Measurements from ENCODE around the gene CHID1. TPM values are rescaled to one million over a fixed set of nuclear protein-coding genes. Genes with fewer than 3 reads are reported as not detected.

Gene CHID1
- total RNA-seq, 1 donor from 2014 or later = 69.4 TPM

DNA sequence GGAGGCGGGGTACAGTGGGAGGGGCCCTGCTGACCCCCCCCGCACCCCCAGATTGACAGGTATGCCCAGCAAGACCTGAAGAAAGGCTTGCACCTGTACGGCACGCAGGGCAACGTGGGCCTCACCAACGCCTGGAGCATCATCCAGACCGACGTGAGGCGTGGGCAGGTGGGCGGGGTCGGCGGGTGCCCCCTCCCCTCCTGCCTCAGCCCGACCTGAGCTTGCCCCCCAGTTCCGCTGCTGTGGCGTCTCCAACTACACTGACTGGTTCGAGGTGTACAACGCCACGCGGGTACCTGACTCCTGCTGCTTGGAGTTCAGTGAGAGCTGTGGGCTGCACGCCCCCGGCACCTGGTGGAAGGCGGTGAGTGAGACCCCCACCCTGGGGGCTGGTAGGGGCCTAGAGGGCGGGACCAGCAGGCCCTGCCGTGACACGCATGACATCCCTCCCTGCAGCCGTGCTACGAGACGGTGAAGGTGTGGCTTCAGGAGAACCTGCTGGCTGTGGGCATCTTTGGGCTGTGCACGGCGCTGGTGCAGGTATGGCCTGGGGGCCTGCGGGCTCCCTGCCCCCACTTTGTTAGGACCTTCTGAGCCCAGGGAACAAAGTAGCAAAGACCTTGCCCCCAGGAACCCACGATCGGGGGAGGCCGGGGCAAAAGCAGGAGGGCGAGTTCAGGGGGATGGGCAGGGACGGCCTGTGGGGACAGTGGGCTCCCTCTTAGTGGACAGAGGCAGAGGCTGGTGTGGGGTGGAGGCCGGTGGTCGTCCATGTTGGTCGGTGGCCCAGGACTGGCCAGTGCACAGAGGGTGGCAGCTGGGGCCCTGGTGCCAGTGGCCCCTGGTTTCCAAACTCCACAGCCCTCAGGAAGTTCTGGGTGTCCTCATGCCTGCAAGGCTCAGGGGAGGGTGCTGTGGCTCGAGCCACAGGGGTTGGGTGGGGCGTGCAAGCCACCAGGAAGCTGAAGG is 44.9 kb downstream of the CHID1 start:
- no peak for TF ChIP-seq CTCF (IDR thresholded peaks at IDR 0.05)
- no peaks in the 10 kb centered on the region for H3K9me3 ChIP-seq
- H3K4me3 ChIP-seq = no peak overlapping the region
- no peak for DNase-seq (ENCODE audit: low spot score in 2 of 2)
- H3K4me1 ChIP-seq = no peaks in the 10 kb centered on the region
- H3K27ac ChIP-seq = no peak overlapping the region
- peaks cover 37 to 46% of the 10 kb centered on the region in 2 donors for H3K36me3 ChIP-seq
- H3K27me3 ChIP-seq = no peaks in the 10 kb centered on the region
- intact Hi-C loops (cut with DNase I) = no loop called here

GRCh38 chr11:864898-865297 is 45.7 kb downstream of the CHID1 start:
- Histone ChIP-seq H3K27ac (no peak overlapping the region), H3K36me3 (peaks cover 34 to 46% of the 10 kb centered on the region in 2 donors), H3K9me3 (no peaks in the 10 kb centered on the region), H3K4me1 (no peaks in the 10 kb centered on the region), H3K27me3 (no peaks in the 10 kb centered on the region), H3K4me3 (no peak overlapping the region)
- intact Hi-C loops (cut with DNase I) = no loop called here
- no peak for TF ChIP-seq CTCF (IDR thresholded peaks at IDR 0.05)
- DNase-seq (ENCODE audit: low spot score in 2 of 2) = no peak

- no peak for TF ChIP-seq CTCF (IDR thresholded peaks at IDR 0.05)
- no peak for DNase-seq (ENCODE audit: low spot score in 2 of 2)
- H3K9me3 ChIP-seq = no peaks in the 10 kb centered on the region
- no peaks in the 10 kb centered on the region for H3K27me3 ChIP-seq
- no peak overlapping the region for H3K4me3 ChIP-seq
- intact Hi-C loops (cut with DNase I) = no loop called here
- H3K27ac ChIP-seq = no peak overlapping the region
- H3K36me3 ChIP-seq = peaks cover 34 to 43% of the 10 kb centered on the region in 2 donors
- peaks cover 0 to 6% of the 10 kb centered on the region in 2 donors for H3K4me1 ChIP-seq
Measured at GRCh38 chr11:863910-864827, 46.4 kb downstream of the CHID1 start.

- peaks cover 32 to 43% of the 10 kb centered on the region in 2 donors for H3K36me3 ChIP-seq
- no peak overlapping the region for H3K27ac ChIP-seq
- TF ChIP-seq CTCF (IDR thresholded peaks at IDR 0.05) = no peak
- H3K27me3 ChIP-seq = no peaks in the 10 kb centered on the region
- intact Hi-C loops (cut with DNase I) = no loop called here
- H3K4me3 ChIP-seq = no peak overlapping the region
- H3K9me3 ChIP-seq = no peaks in the 10 kb centered on the region
- no peak for DNase-seq (ENCODE audit: low spot score in 2 of 2)
- H3K4me1 ChIP-seq = peaks cover 0 to 6% of the 10 kb centered on the region in 2 donors
Measured at GRCh38 chr11:863023-863909, 47.3 kb downstream of the CHID1 start.

DNA sequence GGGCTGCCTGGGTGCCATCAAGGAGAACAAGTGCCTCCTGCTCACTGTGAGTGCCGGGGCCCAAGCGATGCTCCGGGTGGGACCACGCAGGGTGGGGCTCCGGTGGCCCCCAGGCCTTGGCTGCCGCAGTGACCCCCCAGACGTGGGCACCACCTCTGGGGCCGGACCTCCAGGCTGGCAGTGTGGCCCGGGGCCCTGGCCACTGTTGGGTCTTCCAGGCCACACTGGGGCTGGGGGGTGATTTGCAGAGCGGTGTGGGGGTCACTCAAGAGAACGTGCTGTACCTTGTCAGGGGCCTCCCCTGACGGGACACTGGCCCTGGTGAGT is 48.0 kb downstream of the CHID1 start:
- H3K9me3 ChIP-seq = no peaks in the 10 kb centered on the region
- DNase-seq (ENCODE audit: low spot score in 2 of 2) = no peak
- no peaks in the 10 kb centered on the region for H3K27me3 ChIP-seq
- peaks cover 0 to 6% of the 10 kb centered on the region in 2 donors for H3K4me1 ChIP-seq
- H3K36me3 ChIP-seq = peaks cover 30 to 43% of the 10 kb centered on the region in 2 donors
- H3K4me3 ChIP-seq = no peak overlapping the region
- no peak for TF ChIP-seq CTCF (IDR thresholded peaks at IDR 0.05)
- H3K27ac ChIP-seq = peak overlapping the region in 1 of 2 donors; percentile 12
- intact Hi-C loops (cut with DNase I) = no loop called here

All from ascending aorta (tissue), 2 donors.